Stimulated activated naive CD8-positive, alpha-beta T cell treated with anti-CD3 and anti-CD28 coated beads, Interleukin-15, Interleukin-2, amounts not matched to agents 100 U/mL and 50 U/mL, for 24 hours (primary cell): ENCODE measurements around the gene PTGES3L.
"Not testable (repeated sequence)": the region's sequence is repeated elsewhere in the genome, so short reads cannot be mapped to it uniquely, and the experiment has no call there.

ENCODE experiments used
- ATAC-seq: fragments of 150-1000 bp; cut with Tn5 transposase; one replicate; pipeline ENCODE4 v1.10.0; 2021
- DNase-seq: peaks from one replicate; pipeline ENCODE4 v3.0.0; 2021

The PTGES3L gene

DNA sequence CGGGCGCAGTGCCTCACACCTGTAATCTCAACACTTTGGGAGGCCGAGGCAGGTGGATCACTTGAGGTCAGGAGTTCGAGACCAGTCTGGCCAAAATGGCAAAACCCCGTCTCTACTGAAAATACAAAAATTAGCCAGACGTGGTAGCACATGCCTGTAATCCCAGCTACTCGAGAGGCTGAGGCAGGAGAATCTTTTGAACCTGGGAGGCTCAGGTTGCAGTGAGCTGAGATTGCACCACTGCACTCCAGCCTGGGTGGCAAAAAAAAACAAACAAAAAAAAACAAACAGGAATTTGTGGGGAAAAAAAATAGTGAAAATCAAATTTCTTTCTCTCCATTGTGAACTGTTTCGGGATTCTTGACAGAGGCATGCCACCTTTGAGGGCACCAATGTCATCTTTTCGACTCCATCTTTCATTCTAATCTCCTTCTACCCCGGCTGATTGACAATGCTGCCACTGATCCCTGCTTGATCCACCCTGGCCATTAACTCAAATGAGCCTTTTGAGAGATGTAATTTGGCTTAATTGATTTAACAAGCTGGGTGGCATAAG, 60.3 kb downstream of the PTGES3L start:
- not testable (repeated sequence) for DNase-seq, ATAC-seq

DNA sequence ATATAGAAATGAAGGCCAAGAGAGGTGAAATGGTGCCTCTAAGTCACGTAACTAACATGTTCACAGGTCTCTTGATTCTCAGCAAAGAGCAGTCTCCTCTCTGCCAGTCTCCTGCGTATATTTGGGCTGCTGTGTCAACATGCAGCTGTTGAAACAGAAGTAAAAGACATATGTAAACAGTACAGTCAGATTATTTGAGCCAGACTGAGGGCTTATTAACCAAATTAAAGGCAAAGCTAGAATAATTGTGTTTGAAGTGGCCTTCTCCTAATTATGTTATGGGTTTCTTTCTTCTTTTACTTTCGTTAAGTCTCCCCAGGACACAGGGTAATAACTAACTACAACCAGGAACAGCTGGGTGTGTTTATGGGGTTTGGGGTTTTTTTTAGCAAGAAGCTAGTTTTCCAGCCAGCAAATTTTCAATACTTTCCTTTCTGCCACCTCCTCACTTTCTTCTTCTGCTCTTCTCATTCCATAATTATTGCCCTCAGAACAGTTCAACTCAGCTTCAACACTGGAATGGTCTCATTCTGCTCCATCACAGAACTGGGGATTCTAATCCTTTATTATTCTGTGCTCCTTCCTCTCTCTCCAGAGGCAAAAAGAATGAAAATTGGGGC, 60.9 kb downstream of the PTGES3L start:
- DNase-seq (no peak), ATAC-seq (no peak)
